HFFc6 (cell line): Measurements from ENCODE around the gene HEBP1. TPM values are rescaled to one million over a fixed set of nuclear protein-coding genes. Genes with fewer than 3 reads are reported as not detected.
A peak's percentile ranks its signal among the peaks of the same experiment; 100 is the strongest.

Experiments
- DNase-seq: peaks from one replicate; pipeline ENCODE4 v3.0.0-alpha.2; 2018
- H3K27ac Mint-ChIP-seq: 2 replicates; pipeline ENCODE4 v1.8.0; 2020; ENCODE audit warnings: mild to moderate bottlenecking, mixed read lengths
- H3K27me3 Mint-ChIP-seq: 2 replicates; pipeline ENCODE4 v1.8.0; 2021; ENCODE audit warnings: mild to moderate bottlenecking, moderate library complexity, mixed read lengths; ENCODE audit not compliant: insufficient read depth
- H3K36me3 Mint-ChIP-seq: 2 replicates; pipeline ENCODE4 v1.8.0; 2021; ENCODE audit warnings: low read depth, mixed read lengths
- H3K4me1 Mint-ChIP-seq: 2 replicates; pipeline ENCODE4 v1.8.0; 2020; ENCODE audit warnings: low read depth, mixed read lengths
- H3K4me3 Mint-ChIP-seq: 2 replicates; pipeline ENCODE4 v1.8.0; 2020; ENCODE audit warnings: mild to moderate bottlenecking, moderate library complexity, mixed read lengths
- H3K9me3 Mint-ChIP-seq: 2 replicates; pipeline ENCODE4 v1.8.0; 2020; ENCODE audit warnings: mild to moderate bottlenecking, mixed read lengths
- total RNA-seq, 6 experiments: library from RNA; stranded (reverse); fragmentation: NEBNext Ultra II Directional; extraction: Animal tissue kit (Norgen Biotek cat#: 25700); gene quantifications; 2 replicates in 1 of 6; 3 replicates in 5 of 6; pipeline ENCODE4 v1.2.3, GENCODE V29; 2021
- TF ChIP-seq, protein P1 (sequence below): fragments of 200-600 bp; sonication (generic); IDR thresholded peaks from 2 replicates; pipeline ENCODE4 v1.5.0; 2021; ENCODE audit warnings: antibody characterized with exemption, mild to moderate bottlenecking

The HEBP1 gene
- total RNA-seq, 6 experiments from 2014 or later: 65.0 to 100 (median 70.8) TPM

- no peak for DNase-seq
- Mint-ChIP-seq H3K27me3 (peaks cover 10% of the 10 kb centered on the region), H3K27ac (no peak overlapping the region), H3K4me1 (peaks cover 15% of the 10 kb centered on the region), H3K9me3 (no peaks in the 10 kb centered on the region), H3K4me3 (no peak overlapping the region), H3K36me3 (peaks cover 14% of the 10 kb centered on the region)
- TF ChIP-seq, protein P1, sequence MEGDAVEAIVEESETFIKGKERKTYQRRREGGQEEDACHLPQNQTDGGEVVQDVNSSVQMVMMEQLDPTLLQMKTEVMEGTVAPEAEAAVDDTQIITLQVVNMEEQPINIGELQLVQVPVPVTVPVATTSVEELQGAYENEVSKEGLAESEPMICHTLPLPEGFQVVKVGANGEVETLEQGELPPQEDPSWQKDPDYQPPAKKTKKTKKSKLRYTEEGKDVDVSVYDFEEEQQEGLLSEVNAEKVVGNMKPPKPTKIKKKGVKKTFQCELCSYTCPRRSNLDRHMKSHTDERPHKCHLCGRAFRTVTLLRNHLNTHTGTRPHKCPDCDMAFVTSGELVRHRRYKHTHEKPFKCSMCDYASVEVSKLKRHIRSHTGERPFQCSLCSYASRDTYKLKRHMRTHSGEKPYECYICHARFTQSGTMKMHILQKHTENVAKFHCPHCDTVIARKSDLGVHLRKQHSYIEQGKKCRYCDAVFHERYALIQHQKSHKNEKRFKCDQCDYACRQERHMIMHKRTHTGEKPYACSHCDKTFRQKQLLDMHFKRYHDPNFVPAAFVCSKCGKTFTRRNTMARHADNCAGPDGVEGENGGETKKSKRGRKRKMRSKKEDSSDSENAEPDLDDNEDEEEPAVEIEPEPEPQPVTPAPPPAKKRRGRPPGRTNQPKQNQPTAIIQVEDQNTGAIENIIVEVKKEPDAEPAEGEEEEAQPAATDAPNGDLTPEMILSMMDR: no peak
Measured at GRCh38 chr12:12933742-12934141, 66.3 kb downstream of the HEBP1 start.

DNA sequence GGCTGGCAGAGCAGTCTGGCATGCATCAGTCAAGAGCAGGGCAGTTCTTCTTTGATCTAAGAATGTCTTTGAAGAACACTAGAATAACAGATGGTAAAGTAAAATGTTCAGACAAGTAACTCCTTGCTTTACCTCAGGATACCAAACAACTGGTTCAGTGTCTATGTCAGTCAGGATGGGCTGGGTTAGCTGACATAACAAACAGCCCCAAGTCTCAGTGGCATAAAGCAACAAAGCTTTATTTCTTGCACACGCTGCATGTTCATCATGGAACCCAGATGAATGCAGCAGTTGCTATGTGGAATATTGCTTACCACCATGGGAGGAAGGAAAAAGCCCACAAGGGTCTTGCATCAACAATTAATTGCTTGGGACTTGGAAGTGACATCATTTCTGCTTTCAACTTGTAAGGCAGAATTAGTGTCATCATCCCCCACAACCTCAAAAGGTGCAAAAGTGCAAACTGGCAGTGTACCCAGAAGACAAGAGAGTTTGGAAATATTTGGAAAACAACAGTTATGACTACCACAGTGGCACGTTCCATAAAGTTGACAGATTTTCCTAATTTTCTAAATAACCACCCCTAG lies 69.3 kb downstream of the HEBP1 start:
- Mint-ChIP-seq H3K4me1 (peaks cover 30% of the 10 kb centered on the region), H3K27ac (no peak overlapping the region), H3K4me3 (no peak overlapping the region; the same call in 1 of the 2 replicates), H3K9me3 (no peaks in the 10 kb centered on the region), H3K27me3 (peaks cover 8% of the 10 kb centered on the region), H3K36me3 (peaks cover 34% of the 10 kb centered on the region)
- TF ChIP-seq, protein P1: no peak
- no peak for DNase-seq

DNA sequence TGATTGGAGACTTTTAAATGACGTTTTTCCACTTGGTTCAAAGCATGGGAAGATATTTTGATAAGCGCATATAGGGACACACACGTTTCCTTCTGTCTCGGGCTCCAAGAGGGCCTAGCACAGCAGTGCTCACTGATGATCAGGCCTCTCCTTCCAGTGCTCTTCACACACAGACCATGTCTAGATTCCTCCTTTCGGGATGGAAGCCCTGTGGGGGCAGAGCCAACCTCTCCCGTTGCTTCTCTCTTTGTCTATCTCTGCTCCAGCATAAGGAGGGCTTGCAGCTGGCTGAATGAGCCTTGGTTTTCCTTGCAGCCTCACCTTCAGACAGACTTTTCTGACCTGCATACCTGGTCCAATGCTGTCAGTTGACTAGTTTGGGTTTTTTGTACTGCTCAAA lies 70.4 kb downstream of the HEBP1 start:
- TF ChIP-seq, protein P1: no peak
- H3K4me3 Mint-ChIP-seq: no peak overlapping the region
- H3K27ac Mint-ChIP-seq: no peak overlapping the region
- peaks cover 35% of the 10 kb centered on the region for H3K36me3 Mint-ChIP-seq
- peaks cover 8% of the 10 kb centered on the region for H3K27me3 Mint-ChIP-seq
- no peak for DNase-seq
- H3K9me3 Mint-ChIP-seq: no peaks in the 10 kb centered on the region
- peaks cover 40% of the 10 kb centered on the region for H3K4me1 Mint-ChIP-seq

- TF ChIP-seq, protein P1: no peak
- H3K27ac Mint-ChIP-seq: peak overlapping the region; percentile 47; the same call in 1 of the 2 replicates
- peaks cover 5% of the 10 kb centered on the region for H3K27me3 Mint-ChIP-seq
- DNase-seq: no peak
- H3K4me3 Mint-ChIP-seq: no peak overlapping the region; the same call in 1 of the 2 replicates
- H3K36me3 Mint-ChIP-seq: peaks cover 40% of the 10 kb centered on the region
- no peaks in the 10 kb centered on the region for H3K9me3 Mint-ChIP-seq
- H3K4me1 Mint-ChIP-seq: peaks cover 43% of the 10 kb centered on the region
Measured at GRCh38 chr12:12927211-12928079, 72.6 kb downstream of the HEBP1 start.

DNA sequence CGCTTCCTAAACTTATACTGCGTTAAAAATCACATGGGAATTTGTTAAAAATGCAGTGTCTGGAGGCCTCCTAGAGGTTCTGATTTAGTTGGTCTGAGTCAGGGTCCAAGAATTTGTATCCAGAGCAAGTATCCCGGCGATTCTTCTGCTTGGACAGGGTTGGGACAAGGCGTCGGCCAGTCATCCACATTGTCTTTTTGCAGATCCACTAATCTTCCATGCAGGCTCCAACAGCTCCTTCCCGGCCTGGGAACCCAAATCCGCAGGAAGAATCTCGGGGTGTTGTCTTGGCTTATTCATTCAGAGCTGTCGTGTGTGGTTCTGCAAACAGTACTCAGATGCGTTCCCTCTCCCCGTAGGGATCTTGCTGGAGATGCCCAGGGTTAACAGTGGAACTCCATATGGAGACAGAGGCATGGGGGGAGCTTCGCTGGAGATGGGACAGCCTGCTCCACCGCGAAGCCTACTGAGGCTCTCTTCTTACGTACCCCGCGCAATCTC lies 73.4 kb downstream of the HEBP1 start:
- DNase-seq: peak; percentile 26
- H3K36me3 Mint-ChIP-seq: peaks cover 40% of the 10 kb centered on the region
- TF ChIP-seq, protein P1: no peak

More for the DNA sequence above, 73.4 kb downstream of the HEBP1 start:
- Mint-ChIP-seq H3K27me3 (peaks cover 8% of the 10 kb centered on the region), H3K9me3 (no peaks in the 10 kb centered on the region), H3K27ac (peak overlapping the region; percentile 47), H3K4me3 (peak overlapping the region; percentile 13; the same call in 1 of the 2 replicates), H3K4me1 (peaks cover 52% of the 10 kb centered on the region)
